Spleen (tissue), 7 donors: ENCODE measurements around the gene NIPAL3.

Experiments used
- CTCF ChIP-seq, 11 experiments: fragments of 200-600 bp in 7 of 11; fragments of 450-650 bp in 4 of 11; sonication (generic) in 4 of 11; IDR thresholded peaks in 8 of 11; conservative IDR thresholded peaks in 3 of 11; 1 replicate in 7 of 11; 2 replicates in 4 of 11; pipeline versions ENCODE4 v1.4.0 to v1.8.0; 2016 to 2021; ENCODE audit warnings: antibody characterized with exemption in 11 of 11, inconsistent platforms in 4 of 11, mild to moderate bottlenecking in 1 of 11
- POLR2A ChIP-seq, 3 donors: fragments of 450-650 bp; IDR thresholded peaks; one replicate each; pipeline ENCODE4 v1.5.1; 2017; ENCODE audit warnings: antibody characterized with exemption in 3 of 3, mild to moderate bottlenecking in 1 of 3
- donor health status: DM: no; HTN: no; CAD: no; lungs with moderate emphysema.
- donor health status: DM: no; HTN: no; CAD: no.
- donor health status: DM: no; HTN: no; CAD: no.

GRCh38 chr1:24420547-24420946 is 4.9 kb downstream of the NIPAL3 start:
- TF ChIP-seq CTCF (IDR thresholded peaks at IDR 0.05 in 8 of 11, conservative IDR thresholded peaks at IDR 0.05 in 3 of 11) = no peak
- no peak for TF ChIP-seq POLR2A (IDR thresholded peaks at IDR 0.05)
